GM19372 (cell line): ENCODE data around the gene RAB28.

ENCODE experiments used
- ATAC-seq: cut with Tn5 transposase; IDR thresholded peaks from one replicate; pipeline ENCODE4 v1.9.1; 2021; ENCODE audit warnings: mild to moderate bottlenecking, low read depth, moderate library complexity; ENCODE audit not compliant: unreplicated experiment

The RAB28 gene

DNA sequence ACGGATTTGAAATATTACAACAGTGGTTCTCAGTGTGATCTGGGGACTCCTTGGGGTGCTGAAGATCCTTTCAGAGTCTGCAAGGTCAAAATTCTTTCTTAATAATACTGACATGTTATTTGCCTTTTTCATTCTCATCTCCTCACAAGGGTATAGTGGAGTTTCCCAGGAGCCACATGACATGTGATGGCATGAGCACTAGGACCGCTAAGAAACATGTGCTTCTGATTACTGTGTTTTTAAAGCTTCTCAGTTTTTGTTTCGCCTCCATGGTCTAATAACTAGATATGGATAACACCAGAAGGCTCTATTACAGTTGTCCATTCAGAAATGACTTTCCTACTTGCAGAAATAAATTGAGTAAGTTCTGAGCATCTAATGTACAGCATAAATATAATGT is 156.1 kb downstream of the RAB28 start:
- ATAC-seq = no peak

DNA sequence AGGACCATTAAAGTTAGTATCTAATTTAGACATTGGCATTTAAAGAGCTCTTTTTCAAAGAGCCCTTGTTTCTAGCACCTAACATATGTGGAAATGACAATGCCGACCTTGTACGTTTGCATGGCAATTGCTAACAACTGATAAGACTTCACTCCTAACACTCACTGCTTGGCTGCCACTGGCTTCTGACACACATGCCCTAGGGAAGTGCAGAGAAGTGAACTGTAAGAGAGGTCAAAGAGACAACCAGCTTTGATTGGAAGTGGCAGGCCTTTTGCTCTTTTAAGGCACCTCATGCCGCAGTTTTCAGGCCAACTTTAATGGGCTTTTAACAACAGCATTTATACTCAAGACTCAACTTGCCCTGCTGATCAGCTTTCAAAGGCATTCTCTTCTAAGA is 158.4 kb downstream of the RAB28 start:
- ATAC-seq = no peak

DNA sequence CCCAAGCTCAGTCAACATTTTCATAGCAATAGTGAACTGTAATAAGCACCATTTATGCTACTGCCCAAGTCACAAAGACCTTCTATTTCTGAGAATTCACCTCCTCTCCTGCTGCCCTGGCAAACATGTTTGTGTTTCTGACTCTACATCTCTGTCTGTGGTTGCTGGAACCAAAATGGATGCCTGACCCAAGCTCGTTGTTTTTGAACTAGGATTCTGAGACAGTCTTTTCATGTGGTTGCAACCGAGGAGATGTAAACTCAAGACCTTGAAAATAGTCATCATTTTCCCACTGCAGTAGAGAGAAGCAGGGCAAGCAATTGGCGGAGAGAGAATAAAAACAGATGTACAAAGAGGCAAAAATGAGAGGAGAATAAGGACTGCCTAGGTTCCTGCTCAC is 160.2 kb downstream of the RAB28 start:
- ATAC-seq = no peak

DNA sequence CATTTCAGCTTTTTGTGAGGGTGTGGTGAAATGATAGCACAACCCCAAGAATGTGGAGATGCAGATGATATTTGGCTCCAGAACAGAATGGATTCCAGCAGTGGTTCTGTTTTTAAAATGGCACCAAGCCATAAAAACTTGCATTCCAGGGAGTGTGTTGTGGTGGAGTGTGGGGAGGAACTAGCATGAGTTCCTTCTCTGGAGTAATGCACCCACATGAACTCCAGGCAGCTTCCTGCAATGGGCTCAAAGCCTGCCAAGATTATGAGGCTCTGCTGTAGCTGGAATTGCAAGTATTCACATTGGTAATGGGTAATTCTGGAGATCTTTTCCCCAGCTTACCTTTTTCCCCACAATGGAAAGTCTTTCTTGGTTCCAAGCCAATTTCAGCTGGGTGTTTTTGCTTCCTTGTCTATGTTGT is 161.4 kb downstream of the RAB28 start:
- ATAC-seq = no peak
